Glomerular endothelial cell (primary cell): Measurements from ENCODE around the gene DGKI. TPM values are rescaled to one million over a fixed set of nuclear protein-coding genes. Genes with fewer than 3 reads are reported as not detected.

Source experiments
- DNase-seq: peaks from one replicate; pipeline ENCODE4 v3.0.0-alpha.2; 2011; ENCODE audit warnings: low read depth, low spot score; ENCODE audit errors: extremely low read depth
- total RNA-seq: library from RNA; depleted of rRNA; stranded (reverse); fragments of >200 nt; gene quantifications from 2 replicates; pipeline ENCODE4 v1.2.3, GENCODE V29; 2015

The DGKI gene
- total RNA-seq, 1 donor from 2014 or later: 6.2 TPM

- no peak for DNase-seq
Observed at GRCh38 chr7:137658190-137658900, 188.4 kb downstream of the DGKI start.

GRCh38 chr7:137657476-137658189 lies 189.1 kb downstream of the DGKI start:
- DNase-seq: no peak

DNA sequence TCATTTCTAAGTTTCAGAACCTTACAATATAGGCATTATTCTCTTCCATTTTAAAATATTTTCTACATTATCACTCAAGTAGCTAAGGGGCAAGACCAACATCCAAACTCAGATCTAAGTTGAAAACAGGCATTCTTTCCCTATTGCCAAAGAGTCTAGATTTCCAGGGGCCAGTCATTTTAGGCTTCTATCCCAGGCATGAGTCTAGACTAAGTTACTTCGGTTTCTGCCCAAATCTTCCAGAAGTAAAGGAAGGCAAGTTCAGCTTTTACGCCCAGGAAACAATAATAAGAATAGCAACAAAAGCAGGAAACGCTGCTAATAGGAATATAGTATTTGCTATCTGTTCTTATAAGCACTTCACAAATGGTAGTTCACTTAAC lies 189.9 kb downstream of the DGKI start:
- DNase-seq: no peak

- peak; percentile 77 for DNase-seq
Observed at GRCh38 chr7:137656227-137656849, 190.4 kb downstream of the DGKI start.

- no peak for DNase-seq
Observed at GRCh38 chr7:137655804-137656203, 191.0 kb downstream of the DGKI start.

DNA sequence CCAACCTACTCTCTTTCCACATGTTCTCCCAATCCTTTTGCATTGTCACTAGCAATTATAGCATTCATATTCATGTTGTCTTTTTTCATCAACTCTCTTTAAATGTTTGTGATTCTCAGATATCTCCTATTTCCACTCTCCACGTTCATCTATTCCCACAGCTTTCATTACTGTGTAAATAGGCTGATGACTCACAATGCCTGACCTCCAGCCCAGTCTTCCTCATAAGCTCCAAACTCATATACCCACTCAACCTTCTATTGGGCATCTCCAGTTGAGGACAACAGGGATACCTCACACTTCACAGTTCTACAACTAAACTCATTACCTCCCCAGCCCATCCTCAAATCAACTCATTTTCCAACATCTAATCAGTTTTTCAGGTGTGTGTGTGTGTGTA lies 194.1 kb downstream of the DGKI start:
- DNase-seq: no peak

- no peak for DNase-seq
Observed at GRCh38 chr7:137647905-137648565, 198.7 kb downstream of the DGKI start.

DNA sequence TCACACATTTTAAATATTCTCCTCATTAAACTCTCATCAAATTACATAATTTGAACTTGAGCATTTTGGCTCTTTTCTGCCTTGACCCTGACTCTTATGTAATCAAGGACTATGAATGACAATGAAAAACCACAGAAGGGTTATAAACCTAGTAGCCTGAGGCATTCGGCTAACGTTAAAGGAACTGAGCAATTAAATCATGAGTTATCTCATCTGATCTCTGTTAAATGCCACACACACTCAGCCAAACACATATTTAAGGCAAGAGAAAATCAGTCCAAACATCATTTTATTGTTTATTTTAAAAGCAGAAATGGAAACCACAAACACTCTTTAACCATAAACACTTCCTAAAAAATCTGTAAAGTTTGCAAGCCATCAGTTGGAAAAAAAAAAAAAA lies 204.3 kb downstream of the DGKI start:
- no peak for DNase-seq

GRCh38 chr7:137642031-137642430 lies 204.7 kb downstream of the DGKI start:
- DNase-seq: no peak

GRCh38 chr7:137636376-137636775 lies 210.4 kb downstream of the DGKI start:
- DNase-seq: no peak

DNA sequence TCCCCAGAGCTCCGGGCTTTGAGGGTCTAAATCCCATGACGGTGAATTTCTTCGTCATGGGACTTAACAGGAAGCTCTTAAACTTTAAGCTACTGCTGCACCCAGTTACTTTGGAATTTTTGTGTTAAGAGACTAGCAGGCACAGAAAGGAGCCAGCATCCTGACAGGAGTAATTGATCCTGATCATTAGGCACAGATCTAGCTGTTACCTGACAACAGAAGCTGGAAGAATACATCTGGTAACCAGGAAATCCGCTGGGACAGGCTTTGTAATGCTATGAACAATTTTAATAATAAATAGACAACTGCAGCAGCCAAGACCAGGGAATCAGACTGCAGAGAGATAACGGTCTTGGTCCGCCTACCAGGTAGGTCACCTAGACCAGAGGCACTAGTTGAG lies 210.9 kb downstream of the DGKI start:
- DNase-seq: no peak

- no peak for DNase-seq
Observed at GRCh38 chr7:137635132-137635531, 211.6 kb downstream of the DGKI start.

DNA sequence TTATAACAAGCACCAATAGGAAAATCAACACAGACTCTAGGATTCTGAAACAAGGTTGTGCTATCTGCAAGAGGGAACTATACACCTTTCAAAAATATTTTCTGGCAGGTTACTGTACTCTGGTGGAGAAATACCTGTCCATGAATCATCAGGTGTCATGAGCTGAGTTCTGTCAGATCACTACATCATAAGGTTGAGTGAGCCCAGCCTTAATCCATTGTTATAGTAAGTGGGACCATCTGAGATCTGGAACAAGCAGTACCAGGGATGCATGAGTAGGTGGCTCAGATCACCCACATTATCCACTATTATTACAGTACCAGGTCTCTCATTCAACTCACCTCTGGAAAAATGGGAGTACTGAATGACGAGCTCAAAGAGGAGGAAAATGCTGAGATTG lies 212.4 kb downstream of the DGKI start:
- DNase-seq: no peak

DNA sequence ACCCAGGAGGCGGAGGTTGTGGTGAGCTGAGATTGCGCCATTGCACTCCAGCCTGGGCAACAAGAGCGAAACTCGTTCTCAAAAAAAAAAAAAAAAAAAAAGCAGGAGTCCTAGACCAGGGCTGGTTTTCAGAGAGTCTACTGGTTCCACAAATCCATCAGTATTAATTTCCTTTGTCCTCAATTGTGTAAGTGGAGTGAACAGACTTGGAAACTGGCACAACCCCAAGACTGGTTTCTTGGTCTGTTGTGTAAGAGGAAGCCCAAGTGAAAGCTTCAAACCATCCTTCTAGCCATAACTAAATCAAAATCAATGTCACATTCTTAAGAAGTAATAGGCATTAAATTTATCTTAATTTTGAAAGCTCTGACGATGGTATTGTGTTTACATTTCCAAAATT lies 213.6 kb downstream of the DGKI start:
- no peak for DNase-seq

- DNase-seq: no peak
Observed at GRCh38 chr7:137628216-137628615, 218.6 kb downstream of the DGKI start.

DNA sequence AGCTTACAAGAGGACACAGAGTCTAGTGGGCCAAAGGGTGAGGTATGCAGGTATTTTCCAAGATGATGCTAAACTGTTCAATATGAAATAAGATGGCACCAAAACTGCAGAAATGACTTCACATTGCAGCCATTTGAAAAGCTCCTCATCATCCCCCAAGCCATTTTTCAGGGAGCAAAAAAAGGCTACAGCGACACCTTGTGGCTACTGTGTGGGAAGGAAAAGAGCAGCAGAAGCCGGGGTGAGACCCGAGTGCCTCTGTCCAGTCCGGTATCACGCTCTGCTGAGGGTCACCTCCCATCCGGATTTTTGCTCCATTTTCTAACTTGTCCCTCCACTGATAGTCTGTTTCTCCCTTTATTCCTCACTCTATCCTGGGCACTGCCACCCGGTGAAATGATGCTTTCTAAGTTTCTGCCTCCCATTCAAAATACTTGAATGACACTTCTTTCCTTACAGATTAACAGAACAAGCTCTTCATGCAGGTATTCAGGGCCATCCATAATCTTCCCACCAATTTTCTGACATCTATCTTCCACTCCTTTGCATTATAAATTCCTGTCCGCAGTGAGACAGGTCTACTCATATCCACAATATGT lies 220.2 kb downstream of the DGKI start:
- DNase-seq: no peak

GRCh38 chr7:137625197-137625596 lies 221.6 kb downstream of the DGKI start:
- DNase-seq: no peak

DNA sequence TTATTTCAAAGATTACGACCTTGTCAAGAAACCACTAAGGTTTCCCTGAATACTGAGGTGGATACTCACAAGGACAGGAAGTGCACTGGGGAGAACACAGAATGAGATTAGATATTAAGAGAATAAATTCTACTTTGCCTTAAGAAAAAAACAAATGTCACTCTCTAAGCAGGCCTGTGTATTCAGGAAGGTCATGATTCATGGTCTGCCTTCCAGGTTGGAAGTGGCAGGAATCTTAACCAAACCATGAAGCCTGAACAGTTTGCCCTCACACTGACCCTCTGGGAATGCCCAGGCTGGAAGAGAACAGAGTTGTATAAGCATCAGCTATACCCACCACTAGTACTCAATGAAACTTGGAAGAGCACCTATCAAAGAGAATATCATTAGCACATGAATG lies 227.6 kb downstream of the DGKI start:
- no peak for DNase-seq

DNA sequence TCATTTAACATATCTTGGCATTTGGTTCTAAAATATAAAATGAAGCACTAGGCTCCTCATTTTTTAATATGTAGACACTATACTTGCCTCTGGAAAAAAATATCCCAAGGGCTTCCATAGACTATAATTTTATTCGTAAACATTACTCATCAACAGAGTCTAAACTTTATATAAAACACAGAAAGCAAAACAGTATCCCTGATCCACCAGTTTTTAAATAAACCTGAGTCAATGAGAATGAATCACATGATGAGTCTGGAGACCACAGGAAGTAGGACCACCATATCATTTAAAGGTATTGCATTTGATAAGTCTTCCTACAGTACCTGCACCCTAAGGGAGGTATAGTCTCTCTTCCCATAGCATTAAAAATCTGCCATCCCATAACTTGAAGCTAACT lies 228.0 kb downstream of the DGKI start:
- DNase-seq: no peak

DNA sequence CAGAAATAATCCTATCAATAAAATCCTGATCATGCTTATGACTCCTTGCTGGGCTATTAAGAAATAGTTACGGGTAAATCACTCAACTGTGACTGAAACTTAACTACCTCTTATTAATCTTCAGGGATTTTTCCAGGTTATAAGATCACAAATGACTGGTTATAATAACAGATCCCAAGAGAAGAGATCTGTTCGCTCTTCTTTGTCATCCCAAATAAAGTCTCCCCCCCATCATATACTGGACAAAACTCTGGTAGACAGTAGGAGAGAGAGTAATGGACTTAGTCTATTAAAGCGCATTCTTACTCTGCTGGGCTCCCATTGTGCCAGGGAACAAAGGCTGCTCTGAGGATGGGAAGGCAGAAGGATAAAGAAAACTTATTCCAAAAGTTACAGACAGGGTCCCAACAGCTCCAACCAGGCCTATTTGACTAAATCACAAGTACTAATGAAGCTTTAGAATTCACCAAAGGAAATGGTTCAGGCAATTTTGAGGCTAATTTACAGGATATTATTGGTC lies 233.7 kb downstream of the DGKI start:
- no peak for DNase-seq

- no peak for DNase-seq
Observed at GRCh38 chr7:137611606-137612005, 235.2 kb downstream of the DGKI start.
